ENCODE results near the gene HP1BP3. TPM values are rescaled to one million over a fixed set of nuclear protein-coding genes. Genes with fewer than 3 reads are reported as not detected.

The HP1BP3 gene
- total and polyA plus RNA-seq, 10 donors, result 47.3 to 272 (median 195) TPM

DNA sequence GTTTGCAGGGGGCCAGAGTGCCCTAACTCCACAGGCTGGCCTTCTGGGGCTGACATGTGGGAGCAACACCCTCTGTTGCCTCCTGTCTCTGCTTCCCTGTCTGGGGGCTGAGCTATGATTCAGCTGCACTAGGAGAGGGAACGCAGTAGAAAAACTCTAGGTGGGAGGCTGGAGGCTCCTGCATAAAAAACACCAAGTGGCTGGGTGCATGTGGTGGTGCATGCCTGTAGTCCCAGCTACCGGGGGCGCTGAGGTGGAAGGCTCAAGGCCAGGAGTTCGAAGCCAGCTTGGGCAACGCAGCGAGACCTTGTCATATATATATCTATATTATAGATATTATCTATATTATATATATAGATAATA lies 74.9 kb downstream of the HP1BP3 start:
- Histone ChIP-seq H3K36me3 (no peaks in the 10 kb centered on the region), H3K27me3 (replicated peaks in 1 of 7) (peaks cover 0 to 27% (median 13%) of the 10 kb centered on the region in 7 donors), H3K4me3 (no peak overlapping the region), H3K27ac (no peak overlapping the region), H3K9me3 (no peaks in the 10 kb centered on the region), H3K4me1 (peaks cover 0 to 9% (median 5%) of the 10 kb centered on the region in 6 donors)
- intact Hi-C loops (cut with DNase I; ENCODE audit: low total_unique reads), result no loop called here
- 84 to 97% (median 88%) methylated on average over 6 of the region's 6 CpGs for WGBS, 5 donors
- no peak for TF ChIP-seq POLR2A (IDR thresholded peaks at IDR 0.05)
- no peak for TF ChIP-seq POLR2AphosphoS5 (IDR thresholded peaks at IDR 0.05)
- TF ChIP-seq, protein P1, sequence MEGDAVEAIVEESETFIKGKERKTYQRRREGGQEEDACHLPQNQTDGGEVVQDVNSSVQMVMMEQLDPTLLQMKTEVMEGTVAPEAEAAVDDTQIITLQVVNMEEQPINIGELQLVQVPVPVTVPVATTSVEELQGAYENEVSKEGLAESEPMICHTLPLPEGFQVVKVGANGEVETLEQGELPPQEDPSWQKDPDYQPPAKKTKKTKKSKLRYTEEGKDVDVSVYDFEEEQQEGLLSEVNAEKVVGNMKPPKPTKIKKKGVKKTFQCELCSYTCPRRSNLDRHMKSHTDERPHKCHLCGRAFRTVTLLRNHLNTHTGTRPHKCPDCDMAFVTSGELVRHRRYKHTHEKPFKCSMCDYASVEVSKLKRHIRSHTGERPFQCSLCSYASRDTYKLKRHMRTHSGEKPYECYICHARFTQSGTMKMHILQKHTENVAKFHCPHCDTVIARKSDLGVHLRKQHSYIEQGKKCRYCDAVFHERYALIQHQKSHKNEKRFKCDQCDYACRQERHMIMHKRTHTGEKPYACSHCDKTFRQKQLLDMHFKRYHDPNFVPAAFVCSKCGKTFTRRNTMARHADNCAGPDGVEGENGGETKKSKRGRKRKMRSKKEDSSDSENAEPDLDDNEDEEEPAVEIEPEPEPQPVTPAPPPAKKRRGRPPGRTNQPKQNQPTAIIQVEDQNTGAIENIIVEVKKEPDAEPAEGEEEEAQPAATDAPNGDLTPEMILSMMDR (IDR thresholded peaks at IDR 0.05 in 8 of 11, conservative IDR thresholded peaks at IDR 0.05 in 3 of 11), result no peak
- no peak for DNase-seq

DNA sequence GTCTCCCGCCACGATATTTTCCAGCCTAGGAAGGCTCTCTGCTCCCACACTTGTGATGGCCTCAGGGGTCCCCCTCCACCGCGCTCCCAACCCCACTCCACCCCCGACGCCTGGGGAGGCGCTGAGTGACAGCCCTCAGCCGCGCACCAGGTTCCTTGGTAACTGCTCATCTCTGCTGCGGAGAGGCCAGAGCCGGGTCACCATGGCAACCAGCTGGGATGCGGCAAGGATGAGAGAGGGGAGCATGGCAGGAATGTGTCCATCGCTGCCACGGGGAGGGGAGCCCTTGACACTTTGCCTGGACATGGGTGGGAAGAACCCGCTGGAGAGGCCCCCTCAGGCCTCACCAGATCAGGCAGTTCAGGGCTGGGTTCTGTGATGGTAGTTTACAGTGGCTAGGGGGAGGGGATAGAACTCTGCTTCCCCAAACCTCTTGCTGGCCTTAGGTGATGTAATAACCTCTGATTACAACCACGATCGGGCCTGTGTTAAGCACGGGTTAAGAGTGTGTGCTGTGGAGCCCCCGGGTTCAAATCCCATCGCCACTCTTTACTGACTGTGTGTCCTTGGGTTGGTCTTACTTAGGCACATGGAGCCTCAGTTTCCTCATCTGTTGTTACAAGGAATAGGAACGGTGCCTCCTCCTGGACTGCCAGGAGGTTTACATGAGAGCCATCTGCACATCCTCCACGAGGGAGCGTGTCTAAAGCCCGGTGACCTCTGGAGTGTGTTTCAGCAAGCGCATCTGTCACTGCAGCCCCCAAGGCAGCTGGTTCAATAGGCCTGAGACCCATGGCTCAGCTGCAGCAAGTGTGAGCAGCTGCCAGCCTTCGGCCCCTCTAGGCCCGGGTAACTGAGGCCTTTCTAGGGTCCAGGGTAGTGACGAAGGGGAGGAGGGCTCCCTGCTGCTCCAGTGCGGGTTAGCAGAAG lies 75.6 kb downstream of the HP1BP3 start:
- Histone ChIP-seq H3K27ac (no peak overlapping the region), H3K27me3 (replicated peaks in 1 of 7) (peaks cover 0 to 20% (median 6%) of the 10 kb centered on the region in 7 donors), H3K9me3 (no peaks in the 10 kb centered on the region), H3K4me1 (peaks cover 0 to 4% (median 0%) of the 10 kb centered on the region in 6 donors), H3K4me3 (no peak overlapping the region), H3K36me3 (no peaks in the 10 kb centered on the region)
- DNase-seq, result no peak
- WGBS, 5 donors, result 79 to 85% (median 80%) methylated on average over 20 to 29 of the region's 29 CpGs
- TF ChIP-seq, protein P1 (IDR thresholded peaks at IDR 0.05 in 8 of 11, conservative IDR thresholded peaks at IDR 0.05 in 3 of 11), result no peak
- TF ChIP-seq POLR2A (IDR thresholded peaks at IDR 0.05), result no peak
- TF ChIP-seq POLR2AphosphoS5 (IDR thresholded peaks at IDR 0.05), result no peak
- intact Hi-C loops (cut with DNase I; ENCODE audit: low total_unique reads), result no loop called here

DNA sequence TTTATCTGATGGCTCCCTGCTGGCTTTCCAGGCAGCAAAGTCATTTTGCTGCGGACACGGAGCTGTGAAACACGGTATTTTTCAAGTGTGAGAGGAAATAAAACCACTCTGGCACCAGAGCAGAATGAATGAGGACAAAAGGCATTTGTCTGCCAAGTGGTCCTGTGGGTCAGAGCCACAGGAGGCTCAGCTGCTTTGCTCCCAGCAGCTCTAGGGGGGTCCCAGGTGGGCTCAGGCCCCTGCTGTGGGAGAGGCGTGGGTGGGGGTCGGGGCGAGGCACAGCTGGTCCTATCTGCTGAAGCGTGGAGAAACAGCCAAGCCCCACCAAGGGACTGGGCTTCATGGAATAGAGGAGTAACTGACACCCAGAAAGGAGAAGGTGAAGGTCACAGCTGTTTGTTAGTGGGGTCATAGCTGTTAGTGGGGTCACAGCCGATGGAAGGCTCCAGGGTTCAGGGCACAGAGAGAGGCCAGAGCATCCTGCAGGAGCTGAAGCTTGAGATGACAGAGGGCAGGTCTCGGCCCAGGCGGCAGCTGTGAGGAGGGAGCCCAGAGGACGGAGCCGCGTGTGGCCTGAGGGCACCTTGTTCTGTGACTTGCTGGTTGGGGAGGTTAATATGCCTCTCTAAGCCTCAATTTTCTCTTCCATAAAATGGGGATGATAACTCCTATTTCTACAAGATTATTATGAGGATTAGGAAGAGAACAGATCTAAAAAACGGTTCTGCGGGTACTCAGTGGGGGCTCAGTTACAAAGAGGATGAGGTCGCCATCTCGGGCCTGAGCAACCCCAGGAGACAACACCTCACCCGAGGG lies 76.4 kb downstream of the HP1BP3 start:
- Histone ChIP-seq H3K9me3 (no peaks in the 10 kb centered on the region), H3K27me3 (replicated peaks in 1 of 7) (peaks cover 0 to 12% (median under 1%) of the 10 kb centered on the region in 7 donors), H3K27ac (no peak overlapping the region), H3K4me1 (peaks cover 0 to 4% (median 0%) of the 10 kb centered on the region in 6 donors), H3K36me3 (no peaks in the 10 kb centered on the region), H3K4me3 (no peak overlapping the region)
- intact Hi-C loops (cut with DNase I; ENCODE audit: low total_unique reads), result no loop called here
- no peak for TF ChIP-seq POLR2A (IDR thresholded peaks at IDR 0.05)
- TF ChIP-seq, protein P1 (IDR thresholded peaks at IDR 0.05 in 8 of 11, conservative IDR thresholded peaks at IDR 0.05 in 3 of 11), result no peak
- no peak for TF ChIP-seq POLR2AphosphoS5 (IDR thresholded peaks at IDR 0.05)
- DNase-seq, result no peak
- 61 to 73% (median 71%) methylated on average over 18 of the region's 18 CpGs for WGBS, 5 donors
